ENCODE measurements around the gene MAGEH1. TPM values are rescaled to one million over a fixed set of nuclear protein-coding genes. Genes with fewer than 3 reads are reported as not detected.
A peak's percentile ranks its signal among the peaks of the same experiment; 100 is the strongest.
"Not testable (repeated sequence)": the region's sequence is repeated elsewhere in the genome, so short reads cannot be mapped to it uniquely, and the experiment has no call there.

Gene MAGEH1
- 18.0 TPM for total RNA-seq

GRCh38 chrX:55451990-55452832 lies at the start of gene MAGEH1:
MAGEH1 (plus strand) TSS chrX:55452127; CDS start chrX:55452375, 248 bp downstream.
- peak; percentile 34 to 92 (median 80) for DNase-seq (ENCODE audit: low read depth in 2 of 3, low spot score in 2 of 3)

- not testable (repeated sequence) for DNase-seq (ENCODE audit: low read depth in 2 of 3, low spot score in 2 of 3)
Measured at GRCh38 chrX:55427079-55427478, 24.8 kb upstream of the MAGEH1 start.

GRCh38 chrX:55443468-55443867 lies 8.5 kb upstream of the MAGEH1 start:
- DNase-seq (ENCODE audit: low read depth in 2 of 3, low spot score in 2 of 3): not testable (repeated sequence)

- DNase-seq (ENCODE audit: low read depth in 2 of 3, low spot score in 2 of 3): no peak
Measured at GRCh38 chrX:55450259-55450658, 1.7 kb upstream of the MAGEH1 start.

GRCh38 chrX:55451141-55451540 lies 786 bp upstream of the MAGEH1 start:
- DNase-seq (ENCODE audit: low read depth in 2 of 3, low spot score in 2 of 3): no peak

GRCh38 chrX:55451626-55451989 lies 319 bp upstream of the MAGEH1 start:
- peak in 1 of 3 donors; percentile 0 for DNase-seq (ENCODE audit: low read depth in 2 of 3, low spot score in 2 of 3)

- peak in 1 of 3 donors; percentile 3 for DNase-seq (ENCODE audit: low read depth in 2 of 3, low spot score in 2 of 3)
Measured at GRCh38 chrX:55452833-55453124, 852 bp downstream of the MAGEH1 start.

- DNase-seq (ENCODE audit: low read depth in 2 of 3, low spot score in 2 of 3): not testable (repeated sequence)
Measured at GRCh38 chrX:55455708-55456107, 3.8 kb downstream of the MAGEH1 start.

- not testable (repeated sequence) for DNase-seq (ENCODE audit: low read depth in 2 of 3, low spot score in 2 of 3)
Measured at GRCh38 chrX:55459426-55459825, 7.5 kb downstream of the MAGEH1 start.

GRCh38 chrX:55459926-55460325 lies 8.0 kb downstream of the MAGEH1 start:
- not testable (repeated sequence) for DNase-seq (ENCODE audit: low read depth in 2 of 3, low spot score in 2 of 3)

GRCh38 chrX:55464050-55464449 lies 12.1 kb downstream of the MAGEH1 start:
- not testable (repeated sequence) for DNase-seq (ENCODE audit: low read depth in 2 of 3, low spot score in 2 of 3)

- DNase-seq (ENCODE audit: low read depth in 2 of 3, low spot score in 2 of 3): not testable (repeated sequence)
Measured at GRCh38 chrX:55465108-55465507, 13.2 kb downstream of the MAGEH1 start.

GRCh38 chrX:55465791-55466190 lies 13.9 kb downstream of the MAGEH1 start:
- not testable (repeated sequence) for DNase-seq (ENCODE audit: low read depth in 2 of 3, low spot score in 2 of 3)

- DNase-seq (ENCODE audit: low read depth in 2 of 3, low spot score in 2 of 3): not testable (repeated sequence)
Measured at GRCh38 chrX:55479956-55480355, 28.0 kb downstream of the MAGEH1 start.

- no peak for DNase-seq (ENCODE audit: low read depth in 2 of 3, low spot score in 2 of 3)
Measured at GRCh38 chrX:55480390-55481062, 28.6 kb downstream of the MAGEH1 start.

- peak in 1 of 3 donors; percentile 0 for DNase-seq (ENCODE audit: low read depth in 2 of 3, low spot score in 2 of 3)
Measured at GRCh38 chrX:55484948-55485347, 33.0 kb downstream of the MAGEH1 start.

GRCh38 chrX:55486736-55487135 lies 34.8 kb downstream of the MAGEH1 start:
- DNase-seq (ENCODE audit: low read depth in 2 of 3, low spot score in 2 of 3): no peak

GRCh38 chrX:55487143-55487542 lies 35.2 kb downstream of the MAGEH1 start:
- DNase-seq (ENCODE audit: low read depth in 2 of 3, low spot score in 2 of 3): no peak

GRCh38 chrX:55488006-55488592 lies 36.2 kb downstream of the MAGEH1 start:
- DNase-seq (ENCODE audit: low read depth in 2 of 3, low spot score in 2 of 3): peak in 1 of 3 donors; percentile 24

- peak; percentile 45 to 61 (median 52) for DNase-seq (ENCODE audit: low read depth in 2 of 3, low spot score in 2 of 3)
Measured at GRCh38 chrX:55488593-55489313, 36.8 kb downstream of the MAGEH1 start.

Data from hematopoietic multipotent progenitor cell (in vitro differentiated cells).